ENCODE data around the gene HSD3B2.

The HSD3B2 gene

GRCh38 chr1:119404736-119405135, 10.2 kb upstream of the HSD3B2 start:
- no peak for DNase-seq

GRCh38 chr1:119409731-119410130, 5.2 kb upstream of the HSD3B2 start:
- DNase-seq: no peak

- DNase-seq: no peak
Measured at GRCh38 chr1:119410961-119411360, 4.0 kb upstream of the HSD3B2 start.

- no peak for DNase-seq
Measured at GRCh38 chr1:119416006-119416640, 1.2 kb downstream of the HSD3B2 start.

GRCh38 chr1:119419109-119419508, 4.2 kb downstream of the HSD3B2 start:
- no peak for DNase-seq

- DNase-seq: no peak
Measured at GRCh38 chr1:119420638-119421037, 5.7 kb downstream of the HSD3B2 start.

GRCh38 chr1:119422631-119423030, 7.7 kb downstream of the HSD3B2 start:
- DNase-seq: no peak

GRCh38 chr1:119428991-119429390, 14.0 kb downstream of the HSD3B2 start:
- no peak for DNase-seq

- DNase-seq: no peak
Measured at GRCh38 chr1:119429687-119430086, 14.7 kb downstream of the HSD3B2 start.

- no peak for DNase-seq
Measured at GRCh38 chr1:119430486-119430885, 15.5 kb downstream of the HSD3B2 start.

GRCh38 chr1:119431836-119432235, 16.9 kb downstream of the HSD3B2 start:
- DNase-seq: no peak

GRCh38 chr1:119435052-119435451, 20.1 kb downstream of the HSD3B2 start:
- no peak for DNase-seq

- DNase-seq: no peak
Measured at GRCh38 chr1:119438761-119439160, 23.8 kb downstream of the HSD3B2 start.

GRCh38 chr1:119440721-119441307, 25.9 kb downstream of the HSD3B2 start:
- DNase-seq: no peak

- DNase-seq: no peak
Measured at GRCh38 chr1:119442756-119443155, 27.8 kb downstream of the HSD3B2 start.

GRCh38 chr1:119446321-119446720, 31.4 kb downstream of the HSD3B2 start:
- DNase-seq: no peak

- no peak for DNase-seq
Measured at GRCh38 chr1:119447344-119448126, 32.6 kb downstream of the HSD3B2 start.

GRCh38 chr1:119448127-119448511, 33.2 kb downstream of the HSD3B2 start:
- no peak for DNase-seq

- no peak for DNase-seq
Measured at GRCh38 chr1:119449971-119450370, 35.0 kb downstream of the HSD3B2 start.

- DNase-seq: no peak
Measured at GRCh38 chr1:119451158-119451557, 36.2 kb downstream of the HSD3B2 start.

- no peak for DNase-seq
Measured at GRCh38 chr1:119452091-119452490, 37.1 kb downstream of the HSD3B2 start.

- no peak for DNase-seq
Measured at GRCh38 chr1:119453021-119453420, 38.1 kb downstream of the HSD3B2 start.

- DNase-seq: no peak
Measured at GRCh38 chr1:119462964-119463363, 48.0 kb downstream of the HSD3B2 start.

- no peak for DNase-seq
Measured at GRCh38 chr1:119463569-119463968, 48.6 kb downstream of the HSD3B2 start.
